HG03045 (cell line): ENCODE measurements around the gene SERPINE1.
"Not testable (repeated sequence)": the region's sequence is repeated elsewhere in the genome, so short reads cannot be mapped to it uniquely, and the experiment has no call there.

Experiments used
- ATAC-seq: cut with Tn5 transposase; IDR thresholded peaks from one replicate; pipeline ENCODE4 v1.9.1; 2021; ENCODE audit warnings: mild to moderate bottlenecking, moderate library complexity; ENCODE audit not compliant: unreplicated experiment

Gene SERPINE1

GRCh38 chr7:101100858-101101847 lies 25.8 kb upstream of the SERPINE1 start:
- no peak for ATAC-seq

GRCh38 chr7:101102026-101102425 lies 24.9 kb upstream of the SERPINE1 start:
- ATAC-seq = no peak

- ATAC-seq = not testable (repeated sequence)
Measured at GRCh38 chr7:101103701-101104100, 23.2 kb upstream of the SERPINE1 start.

GRCh38 chr7:101104193-101104713 lies 22.7 kb upstream of the SERPINE1 start:
- ATAC-seq = no peak

GRCh38 chr7:101104799-101105198 lies 22.1 kb upstream of the SERPINE1 start:
- ATAC-seq = no peak

- ATAC-seq = not testable (repeated sequence)
Measured at GRCh38 chr7:101105248-101105647, 21.7 kb upstream of the SERPINE1 start.

- no peak for ATAC-seq
Measured at GRCh38 chr7:101106386-101106785, 20.5 kb upstream of the SERPINE1 start.

- ATAC-seq = peak; percentile 45
Measured at GRCh38 chr7:101108330-101108857, 18.5 kb upstream of the SERPINE1 start.

- no peak for ATAC-seq
Measured at GRCh38 chr7:101108961-101109360, 17.9 kb upstream of the SERPINE1 start.

GRCh38 chr7:101109368-101109767 lies 17.5 kb upstream of the SERPINE1 start:
- no peak for ATAC-seq

- no peak for ATAC-seq
Measured at GRCh38 chr7:101111261-101111660, 15.6 kb upstream of the SERPINE1 start.

GRCh38 chr7:101112233-101112632 lies 14.7 kb upstream of the SERPINE1 start:
- no peak for ATAC-seq

- not testable (repeated sequence) for ATAC-seq
Measured at GRCh38 chr7:101113140-101113539, 13.8 kb upstream of the SERPINE1 start.

- ATAC-seq = no peak
Measured at GRCh38 chr7:101113836-101114235, 13.1 kb upstream of the SERPINE1 start.

- ATAC-seq = no peak
Measured at GRCh38 chr7:101114492-101114891, 12.4 kb upstream of the SERPINE1 start.

- ATAC-seq = no peak
Measured at GRCh38 chr7:101115215-101115614, 11.7 kb upstream of the SERPINE1 start.

GRCh38 chr7:101116898-101117297 lies 10.0 kb upstream of the SERPINE1 start:
- no peak for ATAC-seq

- ATAC-seq = no peak
Measured at GRCh38 chr7:101118856-101119255, 8.0 kb upstream of the SERPINE1 start.

GRCh38 chr7:101119876-101120275 lies 7.0 kb upstream of the SERPINE1 start:
- no peak for ATAC-seq

- ATAC-seq = no peak
Measured at GRCh38 chr7:101120315-101120714, 6.6 kb upstream of the SERPINE1 start.

GRCh38 chr7:101121631-101121990 lies 5.3 kb upstream of the SERPINE1 start:
- not testable (repeated sequence) for ATAC-seq
